Brain microvascular endothelial cell (primary cell): ENCODE results near the gene HES5.

ENCODE experiments used
- DNase-seq: peaks from one replicate; pipeline ENCODE4 v3.0.0-alpha.2; 2020
- H3K27ac ChIP-seq: fragments of 250-450 bp; sonication (Bioruptor Pico); 2 replicates; pipeline ENCODE4 v1.5.1; 2020; ENCODE audit warnings: mild to moderate bottlenecking, moderate library complexity
- H3K27me3 ChIP-seq: fragments of 250-450 bp; sonication (Bioruptor Pico); replicated peaks from 2 replicates; pipeline ENCODE4 v1.5.1; 2020; ENCODE audit warnings: mild to moderate bottlenecking
- H3K36me3 ChIP-seq: fragments of 250-450 bp; sonication (Bioruptor Pico); replicated peaks from 2 replicates; pipeline ENCODE4 v1.5.1; 2020; ENCODE audit warnings: mild to moderate bottlenecking
- H3K4me3 ChIP-seq: 2 replicates; pipeline ENCODE4 v1.5.1; 2011; ENCODE audit warnings: low read depth, mild to moderate bottlenecking, control low read depth, low read length, moderate library complexity
- in situ Hi-C: cut with HindIII; loops from 2 replicates; pipeline ENCODE4 v1.10.0; 2017; ENCODE audit warnings: low sequenced_read_pairs, low pct_ligation_motif_present
- TF ChIP-seq, protein P1 (sequence below): IDR thresholded peaks from 2 replicates; pipeline ENCODE4 v1.5.1; 2011; ENCODE audit warnings: low read depth, mild to moderate bottlenecking, moderate library complexity, low read length, control low read depth, inconsistent platforms; ENCODE audit errors: missing control alignments

HES5 gene

DNA sequence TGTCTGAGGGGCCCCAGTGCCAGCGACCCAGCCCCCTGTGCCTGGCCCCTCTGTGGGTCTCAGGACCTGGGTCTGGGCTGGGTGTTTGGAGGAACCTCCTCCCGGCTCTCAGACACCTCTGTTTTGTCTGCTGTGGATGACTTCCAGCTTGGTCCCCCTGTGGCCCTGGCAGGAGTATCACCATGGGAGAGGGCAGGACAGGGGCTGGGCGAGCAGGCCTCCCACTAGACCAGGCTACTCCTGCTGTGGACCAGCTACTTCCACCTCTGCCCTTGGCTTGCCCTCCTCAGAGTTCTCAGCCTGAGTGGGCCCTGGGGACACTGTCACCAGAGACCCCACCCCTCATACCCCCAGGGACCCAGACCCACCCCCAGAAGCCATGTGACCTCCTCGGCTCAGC lies 32.2 kb downstream of the HES5 start:
- Histone ChIP-seq H3K27me3 (no peaks in the 10 kb centered on the region), H3K27ac (no peak overlapping the region), H3K4me3 (no peak overlapping the region), H3K36me3 (no peaks in the 10 kb centered on the region)
- in situ Hi-C loops: no loop called here
- TF ChIP-seq, protein P1, sequence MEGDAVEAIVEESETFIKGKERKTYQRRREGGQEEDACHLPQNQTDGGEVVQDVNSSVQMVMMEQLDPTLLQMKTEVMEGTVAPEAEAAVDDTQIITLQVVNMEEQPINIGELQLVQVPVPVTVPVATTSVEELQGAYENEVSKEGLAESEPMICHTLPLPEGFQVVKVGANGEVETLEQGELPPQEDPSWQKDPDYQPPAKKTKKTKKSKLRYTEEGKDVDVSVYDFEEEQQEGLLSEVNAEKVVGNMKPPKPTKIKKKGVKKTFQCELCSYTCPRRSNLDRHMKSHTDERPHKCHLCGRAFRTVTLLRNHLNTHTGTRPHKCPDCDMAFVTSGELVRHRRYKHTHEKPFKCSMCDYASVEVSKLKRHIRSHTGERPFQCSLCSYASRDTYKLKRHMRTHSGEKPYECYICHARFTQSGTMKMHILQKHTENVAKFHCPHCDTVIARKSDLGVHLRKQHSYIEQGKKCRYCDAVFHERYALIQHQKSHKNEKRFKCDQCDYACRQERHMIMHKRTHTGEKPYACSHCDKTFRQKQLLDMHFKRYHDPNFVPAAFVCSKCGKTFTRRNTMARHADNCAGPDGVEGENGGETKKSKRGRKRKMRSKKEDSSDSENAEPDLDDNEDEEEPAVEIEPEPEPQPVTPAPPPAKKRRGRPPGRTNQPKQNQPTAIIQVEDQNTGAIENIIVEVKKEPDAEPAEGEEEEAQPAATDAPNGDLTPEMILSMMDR: no peak
- DNase-seq: no peak

DNA sequence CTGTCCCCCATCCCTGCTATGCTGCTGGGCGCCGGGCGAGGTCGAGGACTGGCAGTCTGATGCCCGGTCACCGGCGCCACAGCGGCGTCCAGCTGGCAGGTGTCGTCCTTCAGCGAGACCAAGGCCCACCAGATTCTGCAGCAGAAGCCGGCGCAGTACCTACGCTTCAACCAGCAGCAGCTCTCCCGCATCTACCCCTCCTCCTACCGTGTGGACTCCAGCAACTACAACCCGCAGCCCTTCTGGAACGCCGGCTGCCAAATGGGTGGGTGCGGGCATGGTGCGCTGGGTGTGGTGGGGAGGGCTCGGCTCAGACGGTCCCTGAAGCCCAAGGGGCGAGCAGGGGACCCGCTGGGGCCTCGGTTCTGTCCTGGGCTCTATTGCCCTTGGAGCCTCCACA lies 33.3 kb downstream of the HES5 start:
- DNase-seq: no peak
- in situ Hi-C loops: no loop called here
- Histone ChIP-seq H3K27ac (no peak overlapping the region), H3K4me3 (no peak overlapping the region), H3K36me3 (no peaks in the 10 kb centered on the region), H3K27me3 (no peaks in the 10 kb centered on the region)
- TF ChIP-seq, protein P1: no peak

DNA sequence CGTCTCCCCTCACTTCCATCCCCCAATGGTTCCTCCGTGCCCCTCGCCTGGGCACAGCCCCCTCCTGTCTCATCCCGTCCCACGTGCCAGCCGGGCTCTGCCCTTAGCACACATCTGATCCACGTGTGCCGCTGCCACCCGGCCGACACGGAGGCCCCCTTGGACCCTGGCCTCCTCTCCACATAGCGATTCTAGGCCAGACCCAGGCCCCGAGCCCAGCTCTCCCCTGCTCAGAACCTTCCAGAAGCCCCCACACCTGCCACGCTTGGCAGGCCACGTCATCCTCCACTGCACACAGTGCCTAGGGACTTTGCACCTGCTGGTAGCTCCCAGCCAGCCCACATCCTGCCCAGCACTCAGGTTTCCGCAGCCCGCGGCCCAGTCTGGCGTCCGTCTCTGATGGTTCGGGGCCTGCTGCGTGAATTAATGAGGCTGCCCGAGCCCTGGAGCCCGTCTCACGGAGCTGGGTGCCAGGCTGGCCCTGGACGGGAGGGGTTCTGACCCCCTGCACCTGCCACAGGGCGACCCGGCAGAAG lies 33.9 kb downstream of the HES5 start:
- in situ Hi-C loops: no loop called here
- H3K36me3 ChIP-seq: no peaks in the 10 kb centered on the region
- no peak overlapping the region for H3K27ac ChIP-seq
- H3K27me3 ChIP-seq: no peaks in the 10 kb centered on the region
- TF ChIP-seq, protein P1: no peak
- no peak for DNase-seq
- H3K4me3 ChIP-seq: no peak overlapping the region

DNA sequence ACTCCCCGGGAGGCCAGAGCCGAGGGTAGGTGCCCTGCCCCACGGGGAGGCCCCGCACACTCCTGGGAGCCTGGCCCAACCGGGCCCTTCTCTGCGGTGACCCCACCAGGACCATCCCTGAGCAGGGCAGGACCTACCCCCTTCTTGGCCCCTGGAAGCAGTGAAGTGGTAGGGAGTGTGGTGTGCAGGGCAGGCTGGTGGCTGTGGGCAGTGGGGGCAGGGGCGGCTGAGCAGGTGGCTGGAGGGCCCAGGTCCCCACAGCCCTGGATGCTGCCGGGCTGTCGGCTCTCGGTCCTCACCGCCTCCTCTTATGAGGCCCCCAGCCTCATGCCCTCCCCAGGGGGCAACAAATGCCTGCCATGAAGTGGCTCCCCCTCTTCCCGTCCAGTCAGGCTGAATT lies 34.5 kb downstream of the HES5 start:
- Histone ChIP-seq H3K36me3 (no peaks in the 10 kb centered on the region), H3K4me3 (no peak overlapping the region), H3K27ac (no peak overlapping the region), H3K27me3 (no peaks in the 10 kb centered on the region)
- in situ Hi-C loops: no loop called here
- TF ChIP-seq, protein P1: no peak
- DNase-seq: no peak

DNA sequence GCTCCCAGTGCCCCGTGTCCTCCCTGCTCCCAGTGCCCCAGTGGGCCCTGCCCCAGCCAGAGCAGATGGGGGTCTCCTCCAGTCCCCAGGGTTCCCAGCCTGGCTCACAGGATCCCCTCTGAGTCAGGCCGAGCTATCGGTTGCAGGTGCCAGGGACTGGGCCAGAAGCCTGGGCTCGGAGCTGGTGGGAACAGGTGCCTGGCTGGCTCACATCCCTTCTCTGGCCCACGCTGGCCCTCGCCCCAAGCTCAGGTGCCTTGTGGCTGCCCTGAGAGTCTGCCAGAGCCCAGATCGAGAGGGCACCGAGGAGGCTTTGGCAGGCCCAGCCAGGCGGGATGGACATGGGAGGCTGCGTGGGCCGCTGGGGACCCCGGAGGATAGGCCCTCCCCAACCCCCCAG lies 35.0 kb downstream of the HES5 start:
- in situ Hi-C loops: no loop called here
- no peak for DNase-seq
- no peak overlapping the region for H3K4me3 ChIP-seq
- TF ChIP-seq, protein P1: no peak
- H3K27ac ChIP-seq: no peak overlapping the region
- H3K36me3 ChIP-seq: no peaks in the 10 kb centered on the region
- no peaks in the 10 kb centered on the region for H3K27me3 ChIP-seq

DNA sequence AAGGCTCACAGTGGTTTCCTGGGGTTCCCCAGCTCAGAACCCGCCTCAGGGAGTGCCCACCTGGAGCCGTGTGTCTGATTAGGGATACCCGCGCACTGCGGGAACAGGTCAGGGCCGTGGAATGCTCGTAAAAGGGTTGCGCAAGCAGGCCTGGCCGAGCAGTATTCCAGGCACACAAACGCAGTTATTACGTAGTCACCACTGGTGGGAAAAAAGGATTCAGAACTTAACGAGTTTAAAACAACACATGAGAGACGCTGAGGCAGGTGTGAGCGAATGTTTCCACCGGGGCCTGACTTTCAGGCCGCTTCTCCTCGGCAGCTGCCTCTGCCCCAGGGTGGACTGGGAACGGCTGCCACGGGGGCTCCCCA lies 35.8 kb downstream of the HES5 start:
- in situ Hi-C loops: no loop called here
- Histone ChIP-seq H3K36me3 (no peaks in the 10 kb centered on the region), H3K27me3 (no peaks in the 10 kb centered on the region), H3K27ac (no peak overlapping the region), H3K4me3 (no peak overlapping the region)
- TF ChIP-seq, protein P1: no peak
- no peak for DNase-seq
